ENCODE results near the gene AGAP9. TPM values are rescaled to one million over a fixed set of nuclear protein-coding genes. Genes with fewer than 3 reads are reported as not detected.
A peak's percentile ranks its signal among the peaks of the same experiment; 100 is the strongest.
"Not testable (repeated sequence)": the region's sequence is repeated elsewhere in the genome, so short reads cannot be mapped to it uniquely, and the experiment has no call there.

The AGAP9 gene
- polyA plus RNA-seq, 12 donors = 0.50 to 29.4 (median 9.6) TPM; not detected in 1

GRCh38 chr10:47489630-47490029 lies 33.8 kb downstream of the AGAP9 start:
- DNase-seq = not testable (repeated sequence)

- DNase-seq = not testable (repeated sequence)
Measured at GRCh38 chr10:47485943-47486342, 37.5 kb downstream of the AGAP9 start.

GRCh38 chr10:47484786-47485185 lies 38.7 kb downstream of the AGAP9 start:
- DNase-seq = not testable (repeated sequence)

- DNase-seq = not testable (repeated sequence)
Measured at GRCh38 chr10:47483923-47484322, 39.5 kb downstream of the AGAP9 start, which contains the start of gene ANXA8. ANXA8 (minus strand) TSS chr10:47484115; CDS start chr10:47483933, 182 bp downstream.

- not testable (repeated sequence) for DNase-seq
Measured at GRCh38 chr10:47482367-47482766, 41.1 kb downstream of the AGAP9 start.

- not testable (repeated sequence) for DNase-seq
Measured at GRCh38 chr10:47481768-47482181, 41.7 kb downstream of the AGAP9 start.

- DNase-seq = not testable (repeated sequence)
Measured at GRCh38 chr10:47481182-47481766, 42.2 kb downstream of the AGAP9 start.

GRCh38 chr10:47480133-47480532 lies 43.3 kb downstream of the AGAP9 start:
- DNase-seq = not testable (repeated sequence)

- DNase-seq = not testable (repeated sequence)
Measured at GRCh38 chr10:47478114-47478513, 45.3 kb downstream of the AGAP9 start.

GRCh38 chr10:47477078-47477477 lies 46.4 kb downstream of the AGAP9 start:
- not testable (repeated sequence) for DNase-seq

- DNase-seq = not testable (repeated sequence)
Measured at GRCh38 chr10:47475101-47475500, 48.3 kb downstream of the AGAP9 start.

- not testable (repeated sequence) for DNase-seq
Measured at GRCh38 chr10:47473516-47473915, 49.9 kb downstream of the AGAP9 start.

- not testable (repeated sequence) for DNase-seq
Measured at GRCh38 chr10:47472647-47473046, 50.8 kb downstream of the AGAP9 start.

- DNase-seq = not testable (repeated sequence)
Measured at GRCh38 chr10:47472072-47472471, 51.4 kb downstream of the AGAP9 start.

GRCh38 chr10:47468731-47469528 lies 54.5 kb downstream of the AGAP9 start:
- DNase-seq = not testable (repeated sequence)

GRCh38 chr10:47467957-47468356 lies 55.5 kb downstream of the AGAP9 start:
- DNase-seq = not testable (repeated sequence)

GRCh38 chr10:47467458-47467857 lies 56.0 kb downstream of the AGAP9 start:
- DNase-seq = not testable (repeated sequence)

GRCh38 chr10:47465216-47465917 lies 58.1 kb downstream of the AGAP9 start:
- not testable (repeated sequence) for DNase-seq

- DNase-seq = not testable (repeated sequence)
Measured at GRCh38 chr10:47462577-47463358, 60.7 kb downstream of the AGAP9 start.

- DNase-seq = peak; percentile 60
Measured at GRCh38 chr10:47461261-47461687, 62.2 kb downstream of the AGAP9 start.

GRCh38 chr10:47458466-47459154 lies 64.8 kb downstream of the AGAP9 start:
- DNase-seq = no peak
